HG03432 (cell line): ENCODE measurements around the gene ENO1.

Source experiments
- ATAC-seq: cut with Tn5 transposase; IDR thresholded peaks from one replicate; pipeline ENCODE4 v1.9.1; 2021; ENCODE audit warnings: mild to moderate bottlenecking, moderate library complexity; ENCODE audit not compliant: unreplicated experiment

Gene ENO1

DNA sequence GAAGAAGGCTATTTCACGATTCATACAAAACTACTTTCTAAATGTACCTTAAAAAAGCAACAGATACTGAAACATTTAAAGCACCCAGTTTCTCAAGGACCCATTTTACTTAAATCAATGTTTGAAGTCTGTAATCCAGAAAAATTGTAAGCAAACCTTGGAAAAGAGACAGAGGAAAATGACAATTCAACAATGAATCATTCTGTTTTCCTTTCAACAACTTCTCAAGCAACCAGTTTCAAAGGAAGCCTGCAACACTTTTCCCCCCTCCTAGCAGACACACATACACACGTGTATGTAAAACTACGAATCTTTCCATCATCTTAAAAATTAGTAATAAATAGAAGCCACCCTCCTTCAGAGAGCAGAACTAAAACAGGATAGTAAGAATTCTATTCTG is 62.2 kb downstream of the ENO1 start:
- no peak for ATAC-seq

DNA sequence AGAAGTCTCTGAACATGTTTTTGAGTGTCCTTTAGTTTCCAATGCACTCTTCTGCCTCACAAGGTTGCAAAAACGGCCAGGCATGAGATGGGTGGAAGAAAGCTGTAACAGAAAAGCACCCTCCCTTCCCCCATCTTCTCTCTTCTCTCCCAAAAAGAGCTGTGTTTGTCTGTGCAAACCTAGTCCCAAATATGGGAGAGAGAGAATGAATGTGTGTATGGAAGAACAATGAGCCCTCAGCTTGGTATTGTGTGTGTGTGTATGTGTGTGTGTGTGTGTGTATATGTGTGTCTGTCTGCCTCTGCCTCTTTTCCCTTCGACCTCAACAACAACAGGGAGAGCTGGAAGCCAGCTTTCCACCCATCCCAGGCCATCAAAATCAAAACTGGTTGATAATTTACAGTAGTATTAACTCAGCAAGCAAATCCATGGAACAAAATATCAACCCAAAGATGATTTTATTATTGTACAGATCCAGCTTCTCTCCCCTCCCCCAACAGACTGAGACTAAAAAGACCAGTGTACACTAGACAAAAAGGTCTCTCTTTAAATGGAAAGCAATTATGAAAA is 62.8 kb downstream of the ENO1 start:
- no peak for ATAC-seq

DNA sequence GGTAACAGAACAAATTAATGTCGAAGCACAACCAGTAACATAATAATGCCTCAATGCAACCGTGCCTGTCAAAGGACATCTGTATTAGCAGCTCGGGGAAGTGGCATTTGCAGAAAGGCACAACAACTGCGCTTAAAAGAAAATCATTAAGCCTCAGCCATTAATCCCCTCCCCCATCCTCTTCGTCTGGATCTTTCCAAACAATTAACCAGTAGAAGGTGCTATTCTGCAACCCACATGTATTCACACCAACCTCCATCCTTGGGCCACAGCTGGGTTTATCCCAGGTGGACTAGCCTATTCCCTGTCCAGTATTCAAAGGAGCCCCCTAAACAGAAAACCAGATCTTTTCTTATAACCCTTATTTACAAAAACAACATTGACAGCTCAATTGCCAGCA is 63.6 kb downstream of the ENO1 start:
- ATAC-seq, result no peak

DNA sequence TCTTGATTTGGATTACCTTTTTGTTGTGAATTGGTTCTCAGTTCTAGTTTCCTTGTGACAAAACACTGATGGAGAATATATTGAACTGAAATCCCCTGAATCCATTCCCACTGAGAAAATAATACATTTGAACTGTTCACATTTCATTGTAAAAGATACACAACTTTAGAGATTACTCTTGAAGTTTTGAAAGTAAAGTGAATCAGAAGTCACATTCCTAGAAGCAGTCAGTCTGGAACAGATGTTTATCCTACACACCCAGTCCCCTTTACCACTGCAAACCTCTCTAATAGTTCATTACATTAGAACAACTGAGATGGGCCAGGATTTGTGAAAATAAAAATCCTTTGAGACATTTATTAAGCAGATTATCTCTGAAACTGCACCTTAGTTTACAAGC is 64.5 kb downstream of the ENO1 start:
- no peak for ATAC-seq

DNA sequence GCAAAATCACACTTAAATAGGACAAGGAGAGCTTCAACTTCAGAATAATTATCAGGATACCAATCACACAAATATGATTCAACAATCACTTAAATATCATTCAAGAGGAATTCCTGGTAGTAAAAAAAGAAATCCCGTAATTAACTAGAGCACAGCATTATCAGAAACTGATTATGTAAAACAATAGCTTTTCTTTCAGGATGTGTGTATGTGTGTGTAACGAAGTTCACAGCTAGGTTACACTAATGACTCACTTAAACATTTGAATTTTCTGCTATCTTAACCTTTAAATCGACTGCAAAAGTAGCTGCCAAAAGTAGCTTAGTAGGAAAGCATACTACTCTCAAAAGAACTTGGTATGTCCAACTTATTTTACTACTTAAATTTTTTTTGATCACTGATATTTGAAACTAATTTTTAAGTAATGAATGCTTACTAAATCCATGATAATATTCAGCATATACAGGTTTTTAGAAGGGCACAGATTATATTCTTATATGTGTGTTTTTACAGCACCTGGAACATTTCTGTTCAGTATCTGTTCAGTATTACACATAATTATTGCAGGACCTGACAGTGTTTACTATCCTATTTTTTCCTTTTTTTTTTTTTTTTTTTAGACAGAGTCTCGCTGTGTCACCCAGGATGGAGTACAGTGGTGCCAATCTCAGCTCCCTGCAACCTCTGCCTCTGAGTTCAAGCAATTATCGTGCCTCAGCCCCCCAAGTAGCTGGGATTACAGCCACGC is 65.3 kb downstream of the ENO1 start:
- no peak for ATAC-seq

DNA sequence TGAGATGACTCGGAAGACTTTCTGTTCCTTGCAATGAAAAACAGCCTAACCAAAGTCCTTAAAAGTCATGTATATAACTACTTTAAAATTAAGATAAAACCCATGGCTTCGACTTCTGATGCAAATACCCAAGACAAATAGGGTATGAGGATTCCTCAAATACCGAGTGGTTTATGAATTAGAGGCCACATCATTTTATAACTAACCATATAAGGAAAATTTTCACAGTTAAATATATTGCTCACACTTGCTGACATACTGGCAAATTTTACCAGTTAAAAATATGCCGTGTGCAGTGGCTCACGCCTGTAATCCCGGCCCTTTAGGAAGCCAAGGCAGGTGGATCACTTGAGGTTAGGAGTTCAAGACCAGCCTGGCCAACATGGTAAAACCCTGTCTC is 66.4 kb downstream of the ENO1 start:
- no peak for ATAC-seq
